OCI-M2 (cell line): ENCODE measurements around the gene PAQR9.

Experiments
- DNase-seq: peaks from one replicate; lab custom pipeline; 2025; ENCODE audit not compliant: unreplicated experiment; lab: John Stamatoyannopoulos, UW

Gene PAQR9

DNA sequence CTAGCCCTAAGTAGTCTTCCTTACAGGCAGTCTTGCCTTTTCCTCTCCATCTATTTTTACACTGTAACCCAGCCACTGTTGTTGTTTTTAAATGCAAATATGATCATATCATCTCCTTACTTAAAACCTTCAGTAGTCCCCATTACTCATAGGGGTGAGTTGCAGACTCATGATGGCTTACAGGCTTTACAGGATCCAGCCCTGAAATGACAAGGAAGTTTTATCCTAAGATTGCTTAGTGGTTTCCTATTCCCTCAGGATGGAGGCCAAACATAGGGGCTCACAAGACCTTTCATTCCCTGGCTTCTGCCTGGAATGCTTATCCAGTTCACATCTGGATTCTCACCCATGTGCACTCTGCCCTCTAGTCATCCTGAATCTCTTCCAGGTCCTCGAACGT, 46.9 kb downstream of the PAQR9 start:
- no peak for DNase-seq

DNA sequence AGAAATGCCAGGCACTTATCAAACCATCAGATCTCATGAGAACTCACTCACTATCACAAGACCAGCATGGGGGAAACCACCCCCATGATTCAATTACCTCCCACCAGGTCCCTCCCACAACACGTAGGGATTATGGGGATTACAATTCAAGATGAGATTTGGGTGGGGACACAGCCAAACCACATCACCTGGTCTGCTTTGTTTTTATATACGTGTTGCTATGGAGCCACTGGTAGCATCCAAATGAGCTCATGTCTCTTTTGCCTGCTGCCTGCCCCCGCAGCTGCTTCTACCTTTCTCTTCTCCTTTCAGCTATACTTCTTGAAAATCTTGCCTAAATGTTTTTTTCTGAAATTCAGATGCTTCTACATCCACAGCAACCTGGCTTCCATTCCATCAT, 47.8 kb downstream of the PAQR9 start:
- no peak for DNase-seq

DNA sequence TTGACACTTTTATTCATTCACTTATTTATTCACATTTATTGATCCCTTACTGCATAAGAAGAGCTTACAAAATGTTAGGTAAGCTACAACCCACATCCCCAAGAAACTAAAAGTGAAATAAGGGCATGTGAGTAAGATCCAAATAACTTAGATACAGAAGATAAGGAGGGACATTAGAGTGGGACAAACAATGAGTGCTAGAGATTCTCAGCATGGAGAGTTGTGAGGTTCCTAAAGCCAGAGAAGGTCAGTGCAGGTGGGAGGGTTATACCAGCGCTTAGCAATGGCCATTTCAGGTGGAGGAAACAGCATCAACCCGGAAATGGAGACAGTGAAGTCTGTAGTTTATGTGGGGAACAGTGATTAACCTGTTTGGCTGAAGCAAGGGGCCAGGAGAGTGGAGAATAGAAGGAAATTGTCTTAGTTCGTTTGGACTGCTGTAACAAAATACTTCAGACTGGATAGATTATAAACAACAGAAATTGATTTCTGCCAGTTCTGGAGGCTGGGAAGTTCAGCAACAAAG, 49.1 kb downstream of the PAQR9 start:
- no peak for DNase-seq

DNA sequence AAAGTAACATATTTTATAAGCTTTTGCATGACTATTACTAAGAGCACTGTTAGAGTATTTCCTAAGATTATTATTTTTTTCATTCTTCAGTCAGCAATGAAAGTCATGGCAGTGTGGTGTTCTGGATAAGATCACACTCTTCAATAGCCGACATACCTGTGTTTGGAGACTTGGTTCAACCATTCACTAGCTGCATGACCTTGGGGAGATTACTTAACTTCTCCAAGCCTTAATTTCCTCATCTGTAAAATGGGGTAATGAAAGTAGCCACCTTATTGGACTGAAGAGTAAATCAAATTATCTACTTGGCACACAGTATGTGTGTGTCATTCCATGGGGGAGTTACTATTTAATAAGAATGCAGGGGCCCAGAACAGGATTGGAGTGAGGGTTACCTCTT, 50.0 kb downstream of the PAQR9 start:
- no peak for DNase-seq

DNA sequence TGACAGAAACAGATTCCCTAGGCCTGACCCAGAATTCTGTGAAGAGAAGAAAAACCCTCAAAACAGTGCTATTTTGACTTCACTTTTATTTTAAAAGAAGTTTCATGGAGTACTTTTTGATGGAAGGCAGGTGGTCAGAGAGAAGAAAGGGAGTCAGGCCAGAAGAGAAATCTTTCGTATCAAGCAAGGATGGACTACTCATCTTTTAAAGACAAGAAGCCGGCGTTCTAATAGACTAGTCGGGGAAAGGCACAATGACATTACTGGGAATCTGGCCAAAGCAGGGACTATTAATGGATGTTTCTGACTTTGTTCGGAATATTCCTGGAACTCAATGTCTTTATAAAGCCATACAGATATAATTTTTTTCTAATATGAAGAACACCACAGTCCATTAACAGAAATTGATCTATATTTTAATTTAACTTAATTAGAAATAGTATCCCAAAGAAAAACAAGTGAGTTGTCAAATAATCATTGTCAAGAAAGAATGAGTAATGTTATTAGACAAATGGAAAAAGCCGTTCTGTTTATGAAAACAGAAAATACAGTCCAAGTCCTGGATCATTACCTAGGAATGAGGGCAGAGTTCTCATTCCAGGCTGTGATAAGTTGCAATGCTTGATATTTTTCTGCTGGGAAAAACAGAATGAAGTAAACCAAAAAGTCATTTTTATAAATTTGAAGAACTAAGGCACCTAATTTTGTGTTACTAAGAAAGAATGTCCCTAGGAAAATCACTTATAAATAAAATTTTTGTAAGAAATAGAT, 50.9 kb downstream of the PAQR9 start:
- DNase-seq = no peak
